Prostate gland (tissue), 2 donors: ENCODE data around the gene RASGRF2. TPM values are rescaled to one million over a fixed set of nuclear protein-coding genes. Genes with fewer than 3 reads are reported as not detected.
A peak's percentile ranks its signal among the peaks of the same experiment; 100 is the strongest.

Experiments used
- DNase-seq: peaks from one replicate; pipeline ENCODE4 v3.0.0-alpha.2; 2019; ENCODE audit warnings: low spot score
- H3K27ac ChIP-seq, 2 donors: fragments of 200-600 bp; sonication (generic); 2 replicates each; pipeline ENCODE4 v1.5.1; 2017 to 2019
- H3K27me3 ChIP-seq: fragments of 200-600 bp; sonication (generic); replicated peaks from 2 replicates; pipeline ENCODE4 v1.5.1; 2019; ENCODE audit not compliant: insufficient read depth
- H3K36me3 ChIP-seq, 2 donors: fragments of 200-600 bp; sonication (generic); 1 replicate in 1 of 2; 2 replicates in 1 of 2; pipeline versions ENCODE4 v1.5.1 to v1.8.1; 2017 to 2019
- H3K4me1 ChIP-seq: fragments of 200-600 bp; sonication (generic); replicated peaks from 2 replicates; pipeline ENCODE4 v1.5.1; 2019
- H3K4me3 ChIP-seq, 2 donors: fragments of 200-600 bp; sonication (generic); 2 replicates each; pipeline ENCODE4 v1.5.1; 2017 to 2019
- H3K9me3 ChIP-seq: fragments of 200-600 bp; sonication (generic); 2 replicates; pipeline ENCODE4 v1.5.1; 2017
- CTCF ChIP-seq, 4 experiments: fragments of 200-600 bp in 2 of 4; fragments of 450-650 bp in 2 of 4; sonication (generic) in 2 of 4; IDR thresholded peaks; 1 replicate in 3 of 4; 2 replicates in 1 of 4; pipeline ENCODE4 v1.5.1; 2016 to 2019; ENCODE audit warnings: antibody characterized with exemption in 4 of 4, mild to moderate bottlenecking in 2 of 4, moderate library complexity in 2 of 4
- POLR2A ChIP-seq: fragments of 450-650 bp; IDR thresholded peaks from one replicate; pipeline ENCODE4 v1.6.1; 2016; ENCODE audit warnings: antibody characterized with exemption, mild to moderate bottlenecking
- POLR2AphosphoS5 ChIP-seq: sonication (generic); formaldehyde crosslinking; IDR thresholded peaks from one replicate; pipeline ENCODE4 v1.6.1; 2017; ENCODE audit warnings: antibody characterized with exemption
- WGBS: methylation state at CpG from one replicate; pipeline ENCODE4 v1.1.5; 2018; 5-methylcytosine and 5-hydroxymethylcytosine counted together
- intact Hi-C: fragments of 100-400 bp; cut with DNase I; formaldehyde crosslinking; loops from one replicate; pipeline ENCODE4 v1.14.2; 2022
- total RNA-seq, 2 donors: library from RNA; depleted of rRNA; stranded (reverse); fragments of >200 nt; gene quantifications; one replicate each; pipeline ENCODE4 v1.1.0, GENCODE V29; 2016

RASGRF2 gene
- total RNA-seq, 2 donors from 2014 or later: 3.0 to 7.6 TPM

- no peak for DNase-seq
- Histone ChIP-seq H3K36me3 (no peaks in the 10 kb centered on the region), H3K27ac (no peak overlapping the region), H3K9me3 (no peaks in the 10 kb centered on the region), H3K27me3 (peaks cover 2% of the 10 kb centered on the region), H3K4me1 (no peaks in the 10 kb centered on the region), H3K4me3 (no peak overlapping the region)
- TF ChIP-seq POLR2A (no peak), CTCF (IDR thresholded peaks at IDR 0.05) (no peak), POLR2AphosphoS5 (no peak)
- intact Hi-C loops: loop anchor here (10.0 kb wide), 1 partner anchor 208 kb away; no protein-coding TSS in a partner anchor
- 58% methylated on average over 6 of the region's 6 CpGs for WGBS
Observed at GRCh38 chr5:80957031-80957761, 3.0 kb upstream of the RASGRF2 start.

- Histone ChIP-seq H3K4me3 (no peak overlapping the region), H3K9me3 (no peaks in the 10 kb centered on the region), H3K27ac (no peak overlapping the region), H3K27me3 (peaks cover 2% of the 10 kb centered on the region), H3K4me1 (no peaks in the 10 kb centered on the region), H3K36me3 (no peaks in the 10 kb centered on the region)
- TF ChIP-seq CTCF (IDR thresholded peaks at IDR 0.05) (no peak), POLR2A (no peak)
- WGBS: 82% methylated on average over 4 of the region's 4 CpGs
- intact Hi-C loops: loop anchor here (10.0 kb wide), 1 partner anchor 206 kb away; no protein-coding TSS in a partner anchor
- DNase-seq: no peak
Observed at GRCh38 chr5:80958616-80959015, 1.5 kb upstream of the RASGRF2 start.

DNA sequence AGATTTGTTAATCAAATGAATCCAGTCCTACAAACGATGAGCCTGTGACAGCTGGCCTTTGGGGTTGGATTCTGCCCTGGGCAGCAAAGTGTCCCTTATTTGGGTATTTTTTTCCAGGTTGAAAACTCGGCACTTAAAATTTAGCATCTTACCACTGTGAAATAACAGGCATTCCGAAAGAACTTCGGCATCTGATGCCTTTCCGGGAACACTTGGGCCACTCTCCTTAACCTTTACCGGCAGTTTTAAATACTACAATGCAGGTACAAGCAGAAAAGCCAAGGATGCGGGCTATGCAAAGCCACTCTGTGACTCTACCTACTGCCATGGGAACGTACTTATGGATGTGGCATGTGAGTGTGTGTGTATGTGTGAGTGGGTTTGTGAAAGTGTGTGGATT, 1.0 kb upstream of the RASGRF2 start:
- Histone ChIP-seq H3K9me3 (no peaks in the 10 kb centered on the region), H3K27ac (no peak overlapping the region), H3K27me3 (no peaks in the 10 kb centered on the region), H3K4me3 (no peak overlapping the region), H3K4me1 (no peaks in the 10 kb centered on the region), H3K36me3 (no peaks in the 10 kb centered on the region)
- TF ChIP-seq CTCF (IDR thresholded peaks at IDR 0.05): no peak
- no peak for TF ChIP-seq POLR2AphosphoS5
- TF ChIP-seq POLR2A: no peak
- whole genome bisulfite sequencing: 81% methylated on average over 8 of the region's 8 CpGs
- intact Hi-C loops: loop anchor here (10.0 kb wide), 1 partner anchor 206 kb away; no protein-coding TSS in a partner anchor
- no peak for DNase-seq

- Histone ChIP-seq H3K4me3 (peak overlapping the region; percentile 46 to 47), H3K27me3 (no peaks in the 10 kb centered on the region), H3K4me1 (no peaks in the 10 kb centered on the region), H3K9me3 (no peaks in the 10 kb centered on the region), H3K36me3 (no peaks in the 10 kb centered on the region), H3K27ac (peak overlapping the region; percentile 76)
- intact Hi-C loops: loop anchor here (5.0 kb wide), 1 partner anchor 237 kb away; no protein-coding TSS in a partner anchor
- DNase-seq: no peak
- WGBS: 2% methylated on average over 53 of the region's 84 CpGs
- TF ChIP-seq POLR2A: no peak
- peak in 1 of 4 experiments; percentile 17 for TF ChIP-seq CTCF (IDR thresholded peaks at IDR 0.05)
Observed at GRCh38 chr5:80960531-80961375, 590 bp downstream of the RASGRF2 start.
